Measurements from ENCODE around the gene BAX.

Gene BAX

DNA sequence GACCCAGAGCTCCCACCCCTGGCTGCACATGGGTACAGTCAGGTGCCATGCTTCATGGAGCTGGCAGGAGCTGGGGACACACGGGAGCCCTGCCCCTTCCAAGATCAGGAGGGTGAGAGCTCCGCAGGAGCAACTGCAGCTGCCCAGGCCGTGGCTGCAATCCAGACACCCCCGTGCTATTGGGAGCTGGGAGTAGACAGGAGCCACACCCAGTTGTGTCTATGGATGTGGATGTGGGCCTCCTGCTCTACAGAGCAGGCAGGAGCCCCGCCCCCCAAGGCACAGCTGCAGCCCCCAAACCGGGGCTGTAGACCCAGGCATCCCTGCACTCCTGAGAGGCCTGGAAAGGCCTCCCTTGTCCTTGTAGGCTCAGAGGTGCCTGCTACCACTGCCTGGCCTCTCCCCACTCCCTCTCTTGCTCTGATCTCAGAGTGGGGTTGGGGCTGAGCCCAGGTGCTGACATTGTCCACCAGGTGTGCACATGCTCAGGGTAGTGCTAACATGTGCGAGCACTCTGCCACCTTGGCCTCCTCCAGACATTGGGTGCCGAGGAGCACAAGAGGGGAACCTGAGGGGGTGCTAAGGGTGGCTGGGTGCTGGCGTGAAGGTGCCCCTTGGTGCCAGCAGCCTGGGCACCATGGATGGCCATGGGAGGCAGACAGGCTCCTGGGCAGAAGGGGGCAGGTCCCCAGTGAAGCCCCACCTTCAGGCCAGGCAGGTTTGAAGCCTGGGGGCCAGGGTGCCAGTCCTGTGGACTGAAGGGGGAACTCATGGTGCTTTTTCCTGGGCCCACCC, 8.0 kb upstream of the BAX start:
- no peaks in the 10 kb centered on the region for H3K27me3 Mint-ChIP-seq
- H3K4me3 Mint-ChIP-seq = no peak overlapping the region
- H3K4me1 Mint-ChIP-seq = no peaks in the 10 kb centered on the region
- H3K27ac Mint-ChIP-seq = no peak overlapping the region
- DNase-seq = no peak
- no peak for ATAC-seq
- H3K9me3 Mint-ChIP-seq = peaks cover 0 to 11% of the 10 kb centered on the region in 2 donors

DNA sequence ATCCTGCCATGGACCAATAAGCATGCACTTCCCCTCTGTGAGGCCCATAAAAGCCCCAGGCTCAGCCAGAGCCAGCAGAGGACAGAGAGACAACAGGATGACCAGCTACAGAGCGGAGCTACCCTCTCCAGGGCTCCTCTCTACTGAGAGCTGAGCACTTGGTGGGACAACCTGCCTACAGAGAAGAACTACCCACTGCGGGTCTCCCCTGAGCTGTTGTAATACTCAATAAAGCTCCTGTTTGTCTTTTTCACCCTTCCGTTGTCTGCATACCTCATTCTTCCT, 7.5 kb upstream of the BAX start:
- Mint-ChIP-seq H3K4me3 (no peak overlapping the region), H3K9me3 (peaks cover 0 to 11% of the 10 kb centered on the region in 2 donors), H3K4me1 (no peaks in the 10 kb centered on the region), H3K27me3 (no peaks in the 10 kb centered on the region), H3K27ac (peak overlapping the region in 1 of 2 donors; percentile 48)
- no peak for ATAC-seq
- DNase-seq = no peak

DNA sequence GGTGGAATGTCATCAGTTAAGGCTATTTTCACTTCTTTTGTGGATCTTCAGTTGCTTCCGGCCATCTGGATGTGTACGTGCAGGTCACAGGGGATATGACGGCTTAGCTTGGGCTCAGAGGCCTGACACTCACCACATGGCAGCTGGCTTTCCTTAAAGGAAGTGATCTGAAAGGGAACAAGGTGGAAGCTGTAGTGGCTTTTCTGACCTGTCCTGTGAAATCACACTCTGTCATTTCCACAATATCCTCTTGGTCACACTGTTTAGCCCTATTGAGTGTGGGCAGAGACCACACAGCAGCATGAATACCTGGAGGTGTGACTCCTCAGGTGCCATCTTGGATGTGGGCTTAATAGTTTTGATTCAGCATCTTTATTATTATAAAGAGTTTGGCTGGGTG, 4.5 kb upstream of the BAX start:
- Mint-ChIP-seq H3K4me1 (peaks cover 10% of the 10 kb centered on the region), H3K4me3 (no peak overlapping the region), H3K27ac (no peak overlapping the region), H3K9me3 (peaks cover 0 to 11% of the 10 kb centered on the region in 2 donors), H3K27me3 (no peaks in the 10 kb centered on the region)
- ATAC-seq = no peak
- DNase-seq = no peak

- Mint-ChIP-seq H3K27me3 (no peaks in the 10 kb centered on the region), H3K4me1 (peaks cover 18% of the 10 kb centered on the region), H3K9me3 (peaks cover 0 to 11% of the 10 kb centered on the region in 2 donors), H3K27ac (no peak overlapping the region), H3K4me3 (no peak overlapping the region)
- no peak for DNase-seq
- ATAC-seq = no peak
Measured at GRCh38 chr19:48950830-48951519, 3.7 kb upstream of the BAX start.

DNA sequence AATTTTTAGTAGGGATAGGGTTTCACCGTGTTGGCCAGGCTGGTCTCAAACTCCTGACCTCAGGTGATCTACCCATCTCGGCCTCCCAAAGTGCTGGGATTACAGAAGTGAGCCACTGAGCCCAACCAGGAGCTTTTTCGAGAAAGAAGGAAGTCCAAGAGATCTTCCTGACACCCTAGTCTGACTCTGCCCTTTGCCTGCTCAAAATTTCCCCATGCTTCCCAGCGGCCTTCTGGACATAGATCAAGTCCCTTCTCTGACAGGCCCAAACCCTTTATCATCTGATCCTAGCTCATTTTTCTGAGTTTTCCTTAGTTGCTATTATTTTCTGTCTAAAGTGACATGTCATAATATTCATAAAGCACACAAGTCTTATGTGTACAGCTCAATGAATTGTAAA, 1.5 kb upstream of the BAX start:
- H3K4me1 Mint-ChIP-seq = peaks cover 40% of the 10 kb centered on the region
- DNase-seq (no peak), ATAC-seq (no peak)
- no peak overlapping the region for H3K27ac Mint-ChIP-seq
- H3K27me3 Mint-ChIP-seq = no peaks in the 10 kb centered on the region
- H3K4me3 Mint-ChIP-seq = no peak overlapping the region
- H3K9me3 Mint-ChIP-seq = no peaks in the 10 kb centered on the region

- H3K4me3 Mint-ChIP-seq = peak overlapping the region; percentile 92 to 97
- peaks cover 47% of the 10 kb centered on the region for H3K4me1 Mint-ChIP-seq
- H3K9me3 Mint-ChIP-seq = no peaks in the 10 kb centered on the region
- peak overlapping the region; percentile 94 to 99 for H3K27ac Mint-ChIP-seq
- DNase-seq (no peak), ATAC-seq (no peak)
- H3K27me3 Mint-ChIP-seq = no peaks in the 10 kb centered on the region
Measured at GRCh38 chr19:48953990-48954594, 583 bp upstream of the BAX start.

DNA sequence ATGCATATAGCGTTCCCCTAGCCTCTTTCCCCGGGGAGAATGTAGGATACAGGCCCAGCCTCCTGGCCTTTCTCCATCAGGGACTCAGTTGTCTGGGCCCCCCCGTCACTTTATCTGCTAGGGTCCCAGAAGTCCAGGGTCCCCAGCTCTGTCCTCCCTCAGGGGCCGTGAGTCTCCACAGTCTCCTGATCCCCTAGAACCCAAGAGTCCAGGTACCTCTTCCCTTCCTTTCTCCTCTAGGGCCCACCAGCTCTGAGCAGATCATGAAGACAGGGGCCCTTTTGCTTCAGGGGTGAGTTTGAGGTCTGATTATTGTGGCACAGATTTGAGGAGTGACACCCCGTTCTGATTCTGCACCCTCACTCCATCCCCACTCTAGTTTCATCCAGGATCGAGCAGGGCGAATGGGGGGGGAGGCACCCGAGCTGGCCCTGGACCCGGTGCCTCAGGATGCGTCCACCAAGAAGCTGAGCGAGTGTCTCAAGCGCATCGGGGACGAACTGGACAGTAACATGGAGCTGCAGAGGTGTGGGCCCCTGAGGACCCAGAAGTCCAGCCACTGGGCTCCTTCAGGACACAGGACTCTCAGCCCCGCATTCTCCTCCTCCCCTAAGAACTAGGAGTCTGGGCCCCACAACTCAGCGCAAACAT, 758 bp downstream of the BAX start:
- DNase-seq = no peak
- Mint-ChIP-seq H3K4me1 (peaks cover 54% of the 10 kb centered on the region), H3K4me3 (peak overlapping the region; percentile 97 to 98), H3K9me3 (no peaks in the 10 kb centered on the region), H3K27me3 (no peaks in the 10 kb centered on the region), H3K27ac (peak overlapping the region; percentile 96 to 99)
- no peak for ATAC-seq

GRCh38 chr19:48958006-48958405, 3.3 kb downstream of the BAX start:
- Mint-ChIP-seq H3K27me3 (no peaks in the 10 kb centered on the region), H3K4me1 (peaks cover 77% of the 10 kb centered on the region), H3K4me3 (no peak overlapping the region), H3K27ac (peak overlapping the region in 1 of 2 donors; percentile 59), H3K9me3 (no peaks in the 10 kb centered on the region)
- DNase-seq = no peak
- ATAC-seq = no peak

GRCh38 chr19:48959341-48960239, 4.9 kb downstream of the BAX start:
- no peaks in the 10 kb centered on the region for H3K27me3 Mint-ChIP-seq
- DNase-seq = no peak
- H3K9me3 Mint-ChIP-seq = no peaks in the 10 kb centered on the region
- H3K4me1 Mint-ChIP-seq = peaks cover 85% of the 10 kb centered on the region
- no peak for ATAC-seq
- H3K4me3 Mint-ChIP-seq = no peak overlapping the region
- H3K27ac Mint-ChIP-seq = no peak overlapping the region

GRCh38 chr19:48961051-48961649, 6.5 kb downstream of the BAX start:
- Mint-ChIP-seq H3K4me3 (peak overlapping the region in 1 of 2 donors; percentile 10), H3K27ac (peak overlapping the region in 1 of 2 donors; percentile 85), H3K27me3 (no peaks in the 10 kb centered on the region), H3K4me1 (peaks cover 87% of the 10 kb centered on the region), H3K9me3 (no peaks in the 10 kb centered on the region)
- no peak for ATAC-seq
- peak in 1 of 2 donors; percentile 30 for DNase-seq

DNA sequence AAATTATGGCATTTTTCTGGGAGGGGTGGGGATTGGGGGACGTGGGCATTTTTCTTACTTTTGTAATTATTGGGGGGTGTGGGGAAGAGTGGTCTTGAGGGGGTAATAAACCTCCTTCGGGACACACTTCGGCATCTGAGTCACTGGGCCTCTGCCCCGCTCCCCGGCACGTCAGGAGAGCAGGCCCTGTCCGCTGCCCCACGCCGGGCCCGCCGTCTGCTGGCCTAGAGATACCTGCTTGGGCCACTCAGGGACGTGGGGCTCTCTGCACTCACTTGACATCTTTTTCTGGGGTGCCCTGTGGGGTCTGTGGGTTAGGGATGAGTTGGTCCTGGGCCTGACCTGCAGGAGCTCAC, 7.0 kb downstream of the BAX start:
- Mint-ChIP-seq H3K27ac (peak overlapping the region; percentile 93 to 98), H3K4me1 (peaks cover 87% of the 10 kb centered on the region), H3K9me3 (no peaks in the 10 kb centered on the region), H3K27me3 (no peaks in the 10 kb centered on the region), H3K4me3 (peak overlapping the region; percentile 92 to 96)
- peak in 1 of 2 donors; percentile 27 for DNase-seq
- no peak for ATAC-seq

DNA sequence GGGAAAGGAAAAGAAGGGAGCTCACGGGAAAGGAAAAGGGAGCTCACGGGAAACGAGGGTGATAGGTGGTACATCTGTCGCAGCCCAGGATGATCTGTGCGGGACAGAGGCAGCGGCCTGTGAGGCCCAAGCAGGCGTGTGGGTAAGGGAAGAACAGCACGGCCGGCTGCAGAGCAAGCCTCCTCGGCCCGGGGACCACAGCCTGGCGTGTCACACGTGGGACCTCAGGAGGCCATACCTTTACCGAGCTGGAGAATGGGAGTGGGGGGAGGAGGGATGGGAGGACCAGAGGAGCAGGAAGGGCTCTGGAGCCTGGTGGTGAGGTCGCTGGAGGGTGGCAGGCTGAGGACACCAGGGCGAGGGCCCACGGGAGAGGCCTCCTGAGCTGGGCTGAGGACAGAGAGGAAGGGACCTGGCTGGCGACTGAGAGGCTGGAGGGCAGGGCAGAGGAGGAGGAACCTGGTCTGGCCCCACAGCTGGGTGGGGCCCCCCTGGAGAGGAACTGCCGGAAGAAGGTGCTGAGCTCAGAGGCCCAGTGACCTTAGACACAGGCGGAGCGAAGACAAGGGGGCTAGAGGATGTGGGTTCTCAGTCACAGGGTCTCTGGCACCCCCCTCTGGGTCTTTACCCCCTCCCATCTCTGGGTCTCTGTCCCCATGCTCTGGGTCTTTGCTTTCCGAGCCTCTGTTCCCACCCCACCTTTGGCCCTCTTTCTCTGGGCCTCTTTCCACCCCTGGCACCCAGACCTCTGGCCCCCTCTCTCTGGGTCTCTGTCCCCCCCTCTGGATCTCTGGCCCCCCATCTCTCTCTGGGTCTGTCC, 7.6 kb downstream of the BAX start:
- H3K4me3 Mint-ChIP-seq = peak overlapping the region; percentile 92 to 96
- peaks cover 87% of the 10 kb centered on the region for H3K4me1 Mint-ChIP-seq
- no peaks in the 10 kb centered on the region for H3K9me3 Mint-ChIP-seq
- peak overlapping the region; percentile 93 to 98 for H3K27ac Mint-ChIP-seq
- peak; percentile 55 to 70 for DNase-seq
- peak; percentile 43 for ATAC-seq
- no peaks in the 10 kb centered on the region for H3K27me3 Mint-ChIP-seq

- H3K27ac Mint-ChIP-seq = peak overlapping the region; percentile 93 to 98
- peak overlapping the region; percentile 92 to 96 for H3K4me3 Mint-ChIP-seq
- H3K9me3 Mint-ChIP-seq = no peaks in the 10 kb centered on the region
- no peaks in the 10 kb centered on the region for H3K27me3 Mint-ChIP-seq
- ATAC-seq (no peak), DNase-seq (no peak)
- H3K4me1 Mint-ChIP-seq = peaks cover 87% of the 10 kb centered on the region
Measured at GRCh38 chr19:48962849-48963165, 8.1 kb downstream of the BAX start.
